ENCODE results near the gene ATP9A. TPM values are rescaled to one million over a fixed set of nuclear protein-coding genes. Genes with fewer than 3 reads are reported as not detected.
A peak's percentile ranks its signal among the peaks of the same experiment; 100 is the strongest.

The ATP9A gene
- total and polyA plus RNA-seq, 10 of the 15 experiments (the other 5 are each of a cell fraction or from before 2014, with no cell fraction given) = 0.03 to 0.81 (median 0.14) TPM

DNA sequence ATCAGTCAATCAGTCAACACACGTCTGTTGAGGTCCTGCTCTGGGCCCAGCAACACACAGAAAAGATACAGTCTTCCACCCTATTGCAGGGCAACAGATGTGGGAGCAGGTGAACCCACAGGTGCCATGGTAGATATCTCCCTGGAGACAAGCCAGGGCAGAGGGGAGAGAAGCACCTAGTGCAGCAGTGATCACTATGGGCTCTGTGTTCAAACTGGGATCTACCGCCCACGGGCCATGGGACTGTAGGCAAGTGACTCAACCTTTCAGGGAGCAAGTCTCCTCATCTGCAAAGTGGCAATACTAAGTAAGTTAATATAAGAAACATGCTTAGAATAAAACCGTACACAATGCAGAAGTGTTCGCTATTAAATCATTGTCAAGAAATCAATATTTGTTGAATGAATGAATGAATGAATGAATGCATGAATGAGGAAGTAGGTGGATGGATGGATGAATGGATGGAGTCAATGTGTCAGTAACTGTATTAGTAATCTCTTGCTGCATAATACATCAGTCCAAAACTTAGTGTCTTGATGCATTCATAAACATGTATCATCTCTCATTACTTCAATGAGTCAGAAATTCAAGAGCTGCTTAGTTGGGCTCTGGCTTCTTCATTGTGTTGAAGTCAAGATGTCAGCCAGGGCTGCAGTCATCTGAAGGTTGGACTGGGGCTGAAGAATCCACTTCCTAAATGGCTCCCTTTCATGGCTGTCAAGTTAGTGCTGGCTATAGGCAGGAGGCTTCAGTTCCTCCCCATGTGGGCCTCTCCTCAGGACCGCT is 193.7 kb downstream of the ATP9A start:
- intact Hi-C loops (cut with micrococcal nuclease; ENCODE audit: unreplicated experiment) = no loop called here
- in situ Hi-C loops (cut with MboI) = no loop called here
- DNase-seq (ENCODE audit: low read depth, low spot score) (no peak), FAIRE-seq (no peak), ATAC-seq (no peak)
- POLR2A ChIA-PET = no interaction called here
- no peak for TF ChIP-seq PML (IDR thresholded peaks at IDR 0.05; ENCODE audit: low read length)
- TF ChIP-seq ZNF24 (IDR thresholded peaks at IDR 0.05) = 0 out of 2 replicates have a peak, but pooled peaks have one; percentile 18
- no peak for TF ChIP-seq BHLHE40 (IDR thresholded peaks at IDR 0.05; ENCODE audit: borderline replicate concordance in 1 of 2, low read depth in 2 of 2, low read length in 1 of 2)
- no peak overlapping the region for H3K4me3 ChIP-seq
- H3K27me3 ChIP-seq (replicated peaks in 1 of 2; ENCODE audit: control insufficient read depth in 2 of 2, insufficient read depth in 2 of 2, low read length in 1 of 2) = no peaks in the 10 kb centered on the region
- SMC1A ChIA-PET (ENCODE audit: uncharacterized antibody, unreplicated experiment) = no interaction called here
- H3K27ac ChIP-seq (ENCODE audit: control insufficient read depth, insufficient read depth) = no peak overlapping the region
- BruUV-seq (replicated peaks) = no TSS peak
- no peak overlapping the region for H2AFZ ChIP-seq (ENCODE audit: control insufficient read depth, low read depth, low read length)
- no peaks in the 10 kb centered on the region; the same call in 1 of the 3 replicates for H3K9me3 ChIP-seq (replicated peaks; ENCODE audit: control insufficient read depth, insufficient read depth, low read length)
- RAD21 ChIA-PET (ENCODE audit: unreplicated experiment) = no interaction called here
- no peaks in the 10 kb centered on the region for H3K36me3 ChIP-seq (ENCODE audit: control insufficient read depth in 2 of 2, insufficient read depth in 2 of 2, low read length in 1 of 2)
- H3K9ac ChIP-seq (ENCODE audit: control insufficient read depth, insufficient read depth, low read length) = no peak overlapping the region
- WGBS (ENCODE audit: insufficient coverage, insufficient replicate concordance, low lambda C conversion rate, missing lambda C conversion rate) = 80% methylated on average over 6 of the region's 6 CpGs
- no peak overlapping the region for H3K4me2 ChIP-seq (ENCODE audit: control insufficient read depth, insufficient read depth)
- no peaks in the 10 kb centered on the region for H4K20me1 ChIP-seq (ENCODE audit: control insufficient read depth, insufficient read depth)
- CTCF ChIA-PET = interaction anchor here (1.6 kb wide), 1 partner anchor 188 kb away, joined by 5 read pairs; no protein-coding TSS in a partner anchor
- H3K4me1 ChIP-seq (ENCODE audit: control insufficient read depth, insufficient read depth, low read length) = no peaks in the 10 kb centered on the region
- no peaks in the 10 kb centered on the region for H3K79me2 ChIP-seq (ENCODE audit: control insufficient read depth, insufficient read depth, low read length)

DNA sequence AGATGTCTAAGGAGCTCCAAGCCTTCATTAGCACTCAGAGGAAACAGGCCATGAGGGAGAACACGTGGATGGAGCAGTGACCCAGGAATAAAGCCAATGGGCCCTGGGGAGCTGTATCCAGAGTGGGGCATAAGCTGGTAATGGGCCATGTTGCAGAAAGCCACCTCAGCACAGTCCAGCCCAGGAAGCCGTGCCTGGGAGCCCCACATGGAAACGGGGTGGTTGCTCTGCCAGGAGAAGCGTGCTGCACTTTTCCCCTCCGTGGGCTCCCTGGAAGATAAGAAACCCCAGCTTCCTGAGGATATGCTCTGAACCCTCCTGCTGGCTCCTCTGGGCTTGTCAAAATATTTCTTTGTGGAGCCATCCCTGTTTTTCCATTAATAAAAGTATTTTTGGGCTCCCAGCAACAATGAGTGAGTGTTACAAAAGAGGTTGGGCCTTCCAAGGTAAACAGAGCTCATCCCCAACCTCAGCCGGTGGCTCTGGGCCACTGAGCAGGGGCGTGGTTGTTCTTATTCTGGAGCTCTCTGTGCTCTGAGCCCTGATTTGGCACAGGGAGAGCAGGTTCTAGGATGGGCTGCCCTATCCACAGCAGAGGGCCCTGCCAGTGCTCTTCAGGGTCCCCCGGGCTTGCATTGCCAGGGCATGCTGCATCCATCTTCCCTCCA is 194.5 kb downstream of the ATP9A start:
- no peak overlapping the region for H2AFZ ChIP-seq (ENCODE audit: control insufficient read depth, low read depth, low read length)
- ATAC-seq = no peak
- in situ Hi-C loops (cut with MboI) = no loop called here
- TF ChIP-seq SUZ12 (IDR thresholded peaks at IDR 0.05; ENCODE audit: unreplicated experiment) (no peak), FOXM1 (IDR thresholded peaks at IDR 0.05; ENCODE audit: low read depth, low read length) (no peak), SMAD1 (IDR thresholded peaks at IDR 0.05; ENCODE audit: low read depth, partially characterized antibody) (no peak), SUPT20H (IDR thresholded peaks at IDR 0.05; ENCODE audit: borderline replicate concordance, control insufficient read depth, low read depth, low read length) (no peak), ZNF24 (IDR thresholded peaks at IDR 0.05) (no peak), TARDBP (IDR thresholded peaks at IDR 0.05; ENCODE audit: borderline replicate concordance) (no peak)
- TF ChIP-seq, protein P1, sequence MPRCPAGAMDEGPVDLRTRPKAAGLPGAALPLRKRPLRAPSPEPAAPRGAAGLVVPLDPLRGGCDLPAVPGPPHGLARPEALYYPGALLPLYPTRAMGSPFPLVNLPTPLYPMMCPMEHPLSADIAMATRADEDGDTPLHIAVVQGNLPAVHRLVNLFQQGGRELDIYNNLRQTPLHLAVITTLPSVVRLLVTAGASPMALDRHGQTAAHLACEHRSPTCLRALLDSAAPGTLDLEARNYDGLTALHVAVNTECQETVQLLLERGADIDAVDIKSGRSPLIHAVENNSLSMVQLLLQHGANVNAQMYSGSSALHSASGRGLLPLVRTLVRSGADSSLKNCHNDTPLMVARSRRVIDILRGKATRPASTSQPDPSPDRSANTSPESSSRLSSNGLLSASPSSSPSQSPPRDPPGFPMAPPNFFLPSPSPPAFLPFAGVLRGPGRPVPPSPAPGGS (IDR thresholded peaks at IDR 0.05; ENCODE audit: borderline replicate concordance, insufficient read depth, low read depth, low read length, poor library complexity, severe bottlenecking) = no peak
- TF ChIP-seq, protein P2, sequence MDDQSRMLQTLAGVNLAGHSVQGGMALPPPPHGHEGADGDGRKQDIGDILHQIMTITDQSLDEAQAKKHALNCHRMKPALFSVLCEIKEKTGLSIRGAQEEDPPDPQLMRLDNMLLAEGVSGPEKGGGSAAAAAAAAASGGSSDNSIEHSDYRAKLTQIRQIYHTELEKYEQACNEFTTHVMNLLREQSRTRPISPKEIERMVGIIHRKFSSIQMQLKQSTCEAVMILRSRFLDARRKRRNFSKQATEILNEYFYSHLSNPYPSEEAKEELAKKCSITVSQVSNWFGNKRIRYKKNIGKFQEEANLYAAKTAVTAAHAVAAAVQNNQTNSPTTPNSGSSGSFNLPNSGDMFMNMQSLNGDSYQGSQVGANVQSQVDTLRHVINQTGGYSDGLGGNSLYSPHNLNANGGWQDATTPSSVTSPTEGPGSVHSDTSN (IDR thresholded peaks at IDR 0.05; ENCODE audit: insufficient replicate concordance, low read depth, low read length) = no peak
- TF ChIP-seq, protein P3, sequence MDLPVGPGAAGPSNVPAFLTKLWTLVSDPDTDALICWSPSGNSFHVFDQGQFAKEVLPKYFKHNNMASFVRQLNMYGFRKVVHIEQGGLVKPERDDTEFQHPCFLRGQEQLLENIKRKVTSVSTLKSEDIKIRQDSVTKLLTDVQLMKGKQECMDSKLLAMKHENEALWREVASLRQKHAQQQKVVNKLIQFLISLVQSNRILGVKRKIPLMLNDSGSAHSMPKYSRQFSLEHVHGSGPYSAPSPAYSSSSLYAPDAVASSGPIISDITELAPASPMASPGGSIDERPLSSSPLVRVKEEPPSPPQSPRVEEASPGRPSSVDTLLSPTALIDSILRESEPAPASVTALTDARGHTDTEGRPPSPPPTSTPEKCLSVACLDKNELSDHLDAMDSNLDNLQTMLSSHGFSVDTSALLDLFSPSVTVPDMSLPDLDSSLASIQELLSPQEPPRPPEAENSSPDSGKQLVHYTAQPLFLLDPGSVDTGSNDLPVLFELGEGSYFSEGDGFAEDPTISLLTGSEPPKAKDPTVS (IDR thresholded peaks at IDR 0.05; ENCODE audit: low read depth, low read length) = no peak

More for the DNA sequence above, 194.5 kb downstream of the ATP9A start:
- H3K36me3 ChIP-seq (ENCODE audit: control insufficient read depth in 2 of 2, insufficient read depth in 2 of 2, low read length in 1 of 2) = no peaks in the 10 kb centered on the region
- H3K27ac ChIP-seq (ENCODE audit: control insufficient read depth, insufficient read depth) = no peak overlapping the region
- no peaks in the 10 kb centered on the region for H3K79me2 ChIP-seq (ENCODE audit: control insufficient read depth, insufficient read depth, low read length)
- intact Hi-C loops (cut with micrococcal nuclease; ENCODE audit: unreplicated experiment) = no loop called here
- H3K4me1 ChIP-seq (ENCODE audit: control insufficient read depth, insufficient read depth, low read length) = no peaks in the 10 kb centered on the region
- H4K20me1 ChIP-seq (ENCODE audit: control insufficient read depth, insufficient read depth) = no peaks in the 10 kb centered on the region
- H3K9me3 ChIP-seq (replicated peaks; ENCODE audit: control insufficient read depth, insufficient read depth, low read length) = no peaks in the 10 kb centered on the region; the same call in 1 of the 3 replicates
- ChIA-PET CTCF (no interaction called here), SMC1A (ENCODE audit: uncharacterized antibody, unreplicated experiment) (interaction anchor here (0.8 kb wide), 1 partner anchor 19 kb away, joined by 3 read pairs; no protein-coding TSS in a partner anchor), POLR2A (no interaction called here), RAD21 (ENCODE audit: unreplicated experiment) (no interaction called here)
- no peak overlapping the region for H3K4me2 ChIP-seq (ENCODE audit: control insufficient read depth, insufficient read depth)
- H3K9ac ChIP-seq (ENCODE audit: control insufficient read depth, insufficient read depth, low read length) = no peak overlapping the region
- WGBS (ENCODE audit: insufficient coverage, insufficient replicate concordance, low lambda C conversion rate, missing lambda C conversion rate) = 32% methylated on average over 8 of the region's 8 CpGs
- H3K27me3 ChIP-seq (replicated peaks in 1 of 2; ENCODE audit: control insufficient read depth in 2 of 2, insufficient read depth in 2 of 2, low read length in 1 of 2) = no peaks in the 10 kb centered on the region
- BruUV-seq (replicated peaks) = no TSS peak
- DNase-seq (ENCODE audit: low read depth, low spot score) = no peak
- no peak overlapping the region for H3K4me3 ChIP-seq
- FAIRE-seq = no peak

All from GM12878 (cell line).